ENCODE results near the gene AKR1B15. TPM values are rescaled to one million over a fixed set of nuclear protein-coding genes. Genes with fewer than 3 reads are reported as not detected.
"Not testable (repeated sequence)": the region's sequence is repeated elsewhere in the genome, so short reads cannot be mapped to it uniquely, and the experiment has no call there.

AKR1B15 gene
- not detected for total RNA-seq
- long read RNA-seq = 0 reads

DNA sequence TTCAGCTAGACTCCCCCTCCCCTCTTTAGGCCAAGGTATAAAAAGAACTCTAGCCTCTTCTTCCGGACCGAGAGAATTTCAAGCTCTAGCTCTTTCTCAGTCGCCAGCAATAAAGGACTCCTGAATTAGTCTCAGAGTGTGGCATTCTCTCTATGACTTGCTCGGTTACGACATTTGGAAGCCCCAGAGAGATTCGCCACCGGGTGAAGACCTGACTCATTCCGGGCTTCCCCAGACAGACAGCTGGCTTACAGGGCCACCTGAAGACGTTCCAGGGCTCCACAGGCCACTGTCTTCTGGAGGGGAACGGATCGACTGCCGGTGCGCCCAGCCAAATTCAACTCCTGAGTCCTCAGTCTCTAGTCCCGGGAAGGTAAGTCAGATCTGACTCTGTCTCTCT, at the start of gene AKR1B15:
AKR1B15 (plus strand) TSS at position 234 of the 400 bp plus-strand sequence. CDS start 15,510 bp downstream, outside the sequence.
- DNase-seq (ENCODE audit: missing footprints) = no peak
- intact Hi-C loops (cut with DNase I) = loop anchor here (5.0 kb wide), 1 partner anchor 58 kb away; no protein-coding TSS in a partner anchor
- ATAC-seq = no peak

DNA sequence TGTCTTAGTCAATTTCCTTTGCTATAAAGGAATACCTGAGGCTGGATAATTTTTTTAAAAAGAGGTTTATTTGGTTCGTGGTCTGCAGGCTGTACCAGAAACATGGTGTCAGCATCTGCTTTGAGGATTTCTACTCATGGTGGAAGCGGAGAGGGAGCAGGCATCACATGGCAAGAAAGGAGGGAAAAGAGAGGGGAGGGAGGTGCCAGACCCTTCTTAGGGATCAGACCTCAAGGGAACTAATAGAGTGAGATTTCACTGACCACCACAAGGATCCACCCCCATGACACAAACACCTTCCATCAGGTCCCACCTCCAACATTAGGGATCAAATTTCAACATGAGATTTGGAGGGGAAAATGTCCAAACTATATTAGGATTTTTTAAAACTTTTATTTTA, 48.5 kb upstream of the AKR1B15 start:
- no peak for ATAC-seq
- no peak for DNase-seq (ENCODE audit: missing footprints)
- intact Hi-C loops (cut with DNase I) = no loop called here

DNA sequence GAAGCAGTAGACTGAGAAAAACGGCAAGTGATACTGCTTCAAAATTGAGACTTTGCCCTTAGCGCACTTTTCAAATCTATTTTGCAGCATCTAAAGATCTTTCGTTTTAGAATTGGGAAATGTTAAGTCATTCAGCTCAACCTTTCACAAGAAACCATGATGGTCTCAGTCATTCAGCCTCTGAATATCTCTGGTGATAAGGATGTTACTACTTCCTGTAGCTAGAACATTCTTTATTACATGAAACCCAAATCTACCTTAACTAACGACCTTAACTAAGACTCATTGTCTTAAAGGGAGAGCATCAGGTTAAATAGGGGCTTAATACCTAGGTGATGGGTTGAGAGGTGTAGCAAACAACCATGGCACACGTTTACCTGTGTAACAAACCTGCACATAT, 47.9 kb upstream of the AKR1B15 start:
- intact Hi-C loops (cut with DNase I) = no loop called here
- ATAC-seq = no peak
- DNase-seq (ENCODE audit: missing footprints) = no peak

DNA sequence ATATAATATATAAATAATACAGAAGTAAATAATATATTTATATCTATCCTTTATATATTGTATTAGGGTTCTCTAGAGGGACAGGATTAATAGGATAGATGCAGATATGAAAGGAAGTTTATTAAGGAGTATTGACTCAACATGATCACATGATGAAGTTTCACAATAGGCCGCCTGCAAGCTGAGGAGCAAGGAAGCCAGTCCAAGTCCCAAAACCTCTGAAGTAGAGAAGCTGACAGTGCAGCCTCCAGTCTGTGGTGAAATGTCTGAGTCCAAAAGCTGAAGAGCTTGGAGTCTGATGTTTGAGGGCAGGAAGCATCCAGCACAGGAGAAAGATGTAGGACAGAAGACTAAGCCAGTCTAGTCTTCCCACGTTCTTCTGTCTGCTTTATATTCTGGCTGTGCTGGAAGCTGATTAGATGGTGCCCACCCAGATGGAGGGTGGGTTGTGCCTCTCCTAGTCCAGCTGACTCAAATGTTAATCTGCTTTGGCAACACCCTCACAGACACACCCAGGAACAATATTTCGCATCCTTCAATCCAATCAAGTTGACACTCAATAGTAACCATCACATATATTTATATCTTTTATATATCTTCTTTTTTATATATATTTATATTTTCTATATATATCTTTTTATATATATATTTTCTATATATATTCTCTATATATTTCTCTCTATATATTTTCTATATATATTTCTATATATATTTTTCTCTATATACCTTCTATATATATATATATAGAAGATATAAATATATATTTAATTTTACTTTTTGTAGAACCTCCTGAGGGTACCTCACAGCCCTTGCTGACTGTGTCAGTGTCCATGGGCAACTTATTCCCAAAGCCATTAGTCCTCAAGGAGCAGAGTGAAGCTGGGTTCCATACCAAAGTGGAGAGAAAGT, 46.2 kb upstream of the AKR1B15 start:
- DNase-seq (ENCODE audit: missing footprints) = no peak
- intact Hi-C loops (cut with DNase I) = no loop called here

DNA sequence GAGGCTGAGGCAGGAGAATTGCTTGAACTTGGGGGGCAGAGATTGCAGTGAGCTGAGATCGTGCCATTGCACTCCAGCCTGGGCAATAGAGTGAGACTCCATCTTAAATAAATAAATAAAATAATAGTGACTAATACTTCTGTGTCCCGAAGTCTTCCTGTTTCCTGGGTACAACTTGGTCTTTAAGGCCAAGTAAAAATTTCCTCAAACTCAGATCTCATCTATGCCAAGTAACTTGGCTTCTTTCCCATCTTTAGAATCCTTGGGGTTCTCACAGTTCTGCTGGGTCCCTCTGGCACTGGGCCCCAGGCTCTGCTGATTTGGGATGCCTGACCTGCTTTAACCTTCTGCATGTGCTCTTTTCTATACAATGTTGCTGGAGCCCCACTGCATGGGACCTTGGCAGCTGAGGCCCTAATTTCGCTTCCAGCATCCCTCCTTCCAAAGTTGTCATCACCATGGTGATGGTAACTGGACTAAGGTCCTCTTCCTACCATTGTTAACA, 44.2 kb upstream of the AKR1B15 start:
- DNase-seq (ENCODE audit: missing footprints) (no peak), ATAC-seq (no peak)
- intact Hi-C loops (cut with DNase I) = no loop called here

More for the DNA sequence above, 46.2 kb upstream of the AKR1B15 start:
- ATAC-seq = peak; percentile 87

DNA sequence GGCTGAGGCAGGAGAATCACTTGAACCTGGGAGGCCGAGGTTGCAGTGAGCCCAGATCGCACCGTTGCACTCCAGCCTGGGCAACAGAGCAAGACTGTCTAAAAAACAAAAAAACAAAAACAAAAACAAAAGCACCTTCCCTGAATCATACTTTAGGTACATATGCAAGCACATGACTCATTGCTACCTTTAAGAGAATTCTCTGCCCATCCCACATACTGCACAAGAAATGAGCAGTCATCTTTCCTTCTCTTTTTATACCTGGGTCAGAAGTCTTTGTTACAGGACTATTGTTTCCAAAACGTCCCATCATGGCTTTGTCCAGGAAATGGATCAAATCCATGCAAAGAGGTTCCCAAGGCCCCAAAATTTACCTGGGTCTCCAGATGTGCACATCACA, 43.1 kb upstream of the AKR1B15 start:
- ATAC-seq = no peak
- intact Hi-C loops (cut with DNase I) = no loop called here
- no peak for DNase-seq (ENCODE audit: missing footprints)

DNA sequence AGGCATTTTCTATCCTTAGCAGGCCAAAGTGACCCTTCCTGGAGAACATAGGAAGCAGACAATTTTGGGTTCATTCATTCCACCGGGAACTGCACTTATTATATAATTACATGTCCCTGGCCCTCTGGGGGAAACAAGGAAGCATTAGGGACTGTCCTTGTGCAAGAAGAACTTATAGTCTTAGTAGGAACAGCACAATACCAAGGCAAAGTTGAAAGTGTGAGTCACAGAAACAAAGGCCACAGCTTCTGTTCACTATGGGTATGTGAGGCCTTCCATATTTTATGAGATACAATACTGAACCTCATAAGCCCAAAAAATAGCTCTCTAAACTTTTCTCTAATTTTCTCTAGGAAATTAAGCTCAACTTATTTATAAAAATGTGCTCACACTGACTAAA, 39.9 kb upstream of the AKR1B15 start:
- no peak for DNase-seq (ENCODE audit: missing footprints)

DNA sequence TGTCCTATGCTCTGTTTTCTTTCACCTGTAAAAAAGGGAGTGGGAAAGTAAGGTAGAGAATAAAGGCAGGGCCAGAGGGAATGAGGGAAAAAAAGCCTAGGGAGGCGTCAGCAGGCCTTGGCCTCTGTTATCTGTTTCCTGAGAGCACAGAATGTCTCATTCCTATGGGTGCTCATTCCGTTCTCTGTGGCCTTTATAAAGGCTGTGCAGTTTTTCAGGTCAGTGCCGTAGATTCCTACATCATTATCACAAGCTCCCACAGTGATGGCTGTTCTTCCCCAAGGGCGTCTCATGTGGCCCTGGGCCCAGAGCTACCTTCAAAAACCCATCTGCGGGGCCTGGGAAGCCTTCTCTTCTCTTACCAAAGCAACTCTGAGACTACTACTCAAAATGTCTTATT, 38.3 kb upstream of the AKR1B15 start:
- intact Hi-C loops (cut with DNase I) = no loop called here
- no peak for DNase-seq (ENCODE audit: missing footprints)
- ATAC-seq = no peak

More for the DNA sequence above, 39.9 kb upstream of the AKR1B15 start:
- no peak for ATAC-seq
- intact Hi-C loops (cut with DNase I) = no loop called here

DNA sequence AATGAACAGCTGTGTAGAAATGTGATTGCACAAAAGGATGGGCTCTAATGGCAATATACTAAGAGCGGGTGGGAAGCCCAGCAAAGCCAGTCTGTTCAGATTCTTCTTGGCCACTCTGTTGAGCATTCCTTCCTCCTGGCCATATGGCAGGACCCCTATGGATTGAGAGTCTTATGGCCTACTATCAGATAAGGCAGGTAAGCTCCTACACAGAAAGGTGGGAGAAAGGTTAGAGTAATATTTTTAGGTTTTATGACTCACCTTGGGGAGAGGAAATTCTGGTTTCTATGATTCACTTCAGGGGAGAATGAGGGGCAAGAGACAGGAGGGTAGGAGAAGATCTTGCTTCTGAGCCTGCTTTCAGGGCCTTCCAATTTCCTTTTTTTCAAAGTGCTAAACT, 36.6 kb upstream of the AKR1B15 start:
- no peak for ATAC-seq
- intact Hi-C loops (cut with DNase I) = no loop called here

DNA sequence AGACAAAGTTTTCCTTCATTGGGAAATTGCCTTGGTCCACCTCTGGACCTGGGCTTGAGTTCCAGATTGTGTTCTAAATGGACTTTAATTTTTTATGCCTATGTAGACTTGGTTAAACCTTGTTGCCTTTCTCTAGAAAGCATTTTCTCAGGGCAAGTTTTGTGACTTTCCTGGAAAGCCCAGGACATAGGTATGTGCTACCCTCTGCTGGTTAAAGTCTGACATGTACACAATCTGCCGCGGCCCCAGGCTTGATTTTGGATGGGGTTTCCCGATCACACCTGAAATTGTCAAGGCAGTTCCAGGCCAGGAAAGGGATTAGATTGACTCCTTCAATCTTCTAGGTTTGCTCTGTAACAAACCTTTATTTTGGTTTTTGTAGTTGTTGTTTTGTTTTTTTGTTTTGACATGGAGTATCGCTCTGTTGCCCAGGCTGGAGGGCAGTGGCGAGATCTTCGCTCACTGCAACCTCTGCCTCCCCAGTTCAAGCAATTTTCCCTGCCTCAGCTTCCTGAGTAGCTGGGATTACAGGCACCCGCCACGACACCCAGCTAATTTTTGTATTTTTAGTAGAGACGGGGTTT, 35.6 kb upstream of the AKR1B15 start:
- DNase-seq (ENCODE audit: missing footprints) (no peak), ATAC-seq (peak; percentile 78)
- intact Hi-C loops (cut with DNase I) = loop anchor here (1.0 kb wide), 1 partner anchor 81 kb away; no protein-coding TSS in a partner anchor

More for the DNA sequence above, 36.6 kb upstream of the AKR1B15 start:
- no peak for DNase-seq (ENCODE audit: missing footprints)

DNA sequence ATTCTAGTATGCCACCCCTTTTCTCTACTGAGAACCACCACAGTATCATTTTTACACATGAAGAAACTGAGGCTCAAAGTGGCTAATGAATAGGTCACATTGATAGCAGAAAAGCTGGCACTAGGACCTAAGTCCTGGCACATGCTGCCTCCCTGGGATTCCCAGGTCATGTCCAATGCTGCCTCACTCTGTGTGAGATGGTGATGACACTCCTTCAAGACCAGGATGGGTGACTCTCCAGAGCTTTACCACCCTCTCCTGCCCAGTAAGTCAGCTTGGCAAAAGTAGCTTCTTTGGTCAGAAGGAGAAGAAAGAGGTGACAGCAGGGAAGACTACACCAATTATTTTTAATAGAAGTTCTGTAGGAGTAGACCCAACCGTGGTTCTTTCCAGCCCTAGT, 34.8 kb upstream of the AKR1B15 start:
- ATAC-seq (no peak), DNase-seq (ENCODE audit: missing footprints) (no peak)
- intact Hi-C loops (cut with DNase I) = loop anchor here (1.0 kb wide), 1 partner anchor 92 kb away; no protein-coding TSS in a partner anchor

DNA sequence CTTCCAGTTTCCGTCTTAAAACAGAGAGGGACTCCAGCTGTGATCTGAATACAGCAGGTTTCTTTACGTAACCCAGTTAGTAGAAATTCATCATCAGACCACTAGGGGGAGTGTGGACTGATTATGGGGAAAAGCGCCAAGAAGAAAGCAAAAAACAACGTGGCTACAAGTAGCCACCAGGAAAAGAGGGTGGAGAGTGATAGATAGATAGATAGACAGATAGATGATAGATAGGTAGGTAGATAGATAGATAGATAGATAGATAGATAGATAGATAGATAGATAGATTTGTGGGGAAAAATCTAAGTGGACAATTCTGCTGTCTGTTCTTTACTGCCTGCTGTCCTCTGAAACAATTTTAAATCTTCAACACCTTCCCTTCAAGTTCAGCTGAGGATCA, 34.2 kb upstream of the AKR1B15 start:
- intact Hi-C loops (cut with DNase I) = loop anchor here (1.0 kb wide), 1 partner anchor 92 kb away; no protein-coding TSS in a partner anchor

DNA sequence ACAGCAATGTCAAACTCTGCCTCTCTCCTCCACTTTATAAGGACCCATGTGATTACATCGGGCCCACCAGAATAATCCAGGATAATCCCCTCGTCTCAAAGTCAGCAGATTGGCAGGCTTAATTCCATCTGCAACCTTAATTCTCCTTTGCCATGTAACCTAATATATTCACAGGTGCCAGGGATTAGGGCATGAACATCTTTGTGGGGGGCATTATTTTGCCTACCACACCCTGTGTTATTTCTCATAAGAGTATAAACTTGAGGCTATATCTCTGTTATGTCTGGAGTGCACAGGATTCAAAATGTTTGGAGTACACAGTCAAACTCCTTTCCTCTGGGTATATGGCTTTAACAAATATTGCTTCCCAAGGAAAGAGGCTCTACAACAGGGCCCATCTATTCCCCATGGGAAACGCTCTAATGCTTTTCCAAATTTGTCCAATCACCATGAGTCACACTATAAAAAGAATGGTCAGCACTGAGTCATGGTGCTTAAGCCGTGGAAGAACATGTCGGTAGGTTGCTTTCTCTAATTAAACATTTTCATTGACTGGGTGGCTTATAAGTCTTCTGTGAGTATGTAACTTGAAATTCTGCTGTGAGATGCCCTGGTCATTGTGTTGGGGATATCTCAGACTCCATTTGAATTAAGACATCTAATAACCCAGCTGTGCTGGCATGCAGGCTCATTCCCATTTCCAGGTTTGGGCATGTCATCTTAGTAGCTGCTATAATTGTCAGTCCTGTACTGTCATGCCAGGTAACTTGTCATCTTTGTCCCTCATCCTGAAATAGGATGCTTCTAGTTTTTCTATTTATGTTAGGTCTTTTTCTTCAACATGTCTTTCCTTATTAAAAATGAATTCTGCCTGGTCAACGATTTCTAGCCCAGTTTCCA, 33.1 kb upstream of the AKR1B15 start:
- ATAC-seq (no peak), DNase-seq (ENCODE audit: missing footprints) (no peak)
- intact Hi-C loops (cut with DNase I) = no loop called here

More for the DNA sequence above, 34.2 kb upstream of the AKR1B15 start:
- ATAC-seq (peak; percentile 49), DNase-seq (ENCODE audit: missing footprints) (no peak)

DNA sequence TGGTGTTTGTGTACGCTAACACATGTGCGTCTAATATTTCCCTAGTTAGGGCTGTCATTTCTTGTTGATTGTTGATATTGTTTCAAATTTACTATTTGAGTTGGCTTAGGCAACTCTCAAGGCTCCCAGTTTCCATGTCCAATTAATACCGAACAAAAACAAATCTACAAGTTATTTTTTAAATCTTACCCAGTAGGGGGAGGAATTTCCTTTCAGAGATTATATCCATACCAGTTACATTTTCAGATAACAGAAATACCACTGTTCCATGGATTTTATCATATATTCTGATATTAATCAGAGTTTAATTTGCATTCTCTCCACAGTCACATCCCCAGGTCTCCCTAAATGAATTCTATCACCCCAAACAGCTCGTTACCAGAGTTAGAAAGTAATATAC, 28.8 kb upstream of the AKR1B15 start:
- no peak for ATAC-seq
- intact Hi-C loops (cut with DNase I) = no loop called here
- no peak for DNase-seq (ENCODE audit: missing footprints)

DNA sequence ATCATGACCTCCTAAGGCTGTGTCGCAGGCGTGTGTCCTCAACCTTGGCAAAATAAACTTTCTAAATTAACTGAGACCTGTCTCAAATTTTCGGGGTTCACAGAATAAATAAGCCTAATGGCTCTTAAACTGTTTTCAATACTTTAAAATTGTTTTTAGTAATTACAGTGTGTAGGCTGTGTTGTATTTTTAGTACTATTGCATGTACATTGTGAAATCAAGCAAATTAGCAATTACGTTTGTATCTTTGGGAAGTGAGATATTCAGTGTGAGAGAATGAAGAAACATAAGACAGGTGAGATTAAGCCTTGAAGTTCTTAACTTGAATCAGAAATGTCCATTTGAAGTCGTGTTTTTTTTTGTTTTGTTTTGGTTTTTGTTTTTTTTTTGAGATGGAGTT, 26.3 kb upstream of the AKR1B15 start:
- DNase-seq (ENCODE audit: missing footprints) = no peak
- intact Hi-C loops (cut with DNase I) = no loop called here
- ATAC-seq = no peak

DNA sequence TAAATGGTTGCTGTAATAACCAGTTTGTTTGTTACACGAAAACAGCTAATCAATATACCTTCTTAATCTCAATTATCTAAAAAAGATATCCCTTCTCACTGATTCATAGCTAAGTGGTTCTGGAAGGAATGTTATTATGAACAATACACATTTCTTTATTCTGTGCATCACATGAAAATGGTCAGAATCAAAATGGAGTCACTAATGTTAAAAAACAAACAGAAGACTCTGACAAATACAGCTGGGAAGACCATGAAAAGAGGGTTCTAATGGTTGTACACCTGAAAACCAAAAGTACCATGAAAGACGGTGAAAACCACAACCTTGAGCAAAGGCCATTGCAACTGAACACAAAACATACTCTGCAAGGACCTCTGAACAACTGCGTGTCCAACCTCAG, 23.5 kb upstream of the AKR1B15 start:
- intact Hi-C loops (cut with DNase I); DNase-seq (ENCODE audit: missing footprints); ATAC-seq: not testable (repeated sequence)

DNA sequence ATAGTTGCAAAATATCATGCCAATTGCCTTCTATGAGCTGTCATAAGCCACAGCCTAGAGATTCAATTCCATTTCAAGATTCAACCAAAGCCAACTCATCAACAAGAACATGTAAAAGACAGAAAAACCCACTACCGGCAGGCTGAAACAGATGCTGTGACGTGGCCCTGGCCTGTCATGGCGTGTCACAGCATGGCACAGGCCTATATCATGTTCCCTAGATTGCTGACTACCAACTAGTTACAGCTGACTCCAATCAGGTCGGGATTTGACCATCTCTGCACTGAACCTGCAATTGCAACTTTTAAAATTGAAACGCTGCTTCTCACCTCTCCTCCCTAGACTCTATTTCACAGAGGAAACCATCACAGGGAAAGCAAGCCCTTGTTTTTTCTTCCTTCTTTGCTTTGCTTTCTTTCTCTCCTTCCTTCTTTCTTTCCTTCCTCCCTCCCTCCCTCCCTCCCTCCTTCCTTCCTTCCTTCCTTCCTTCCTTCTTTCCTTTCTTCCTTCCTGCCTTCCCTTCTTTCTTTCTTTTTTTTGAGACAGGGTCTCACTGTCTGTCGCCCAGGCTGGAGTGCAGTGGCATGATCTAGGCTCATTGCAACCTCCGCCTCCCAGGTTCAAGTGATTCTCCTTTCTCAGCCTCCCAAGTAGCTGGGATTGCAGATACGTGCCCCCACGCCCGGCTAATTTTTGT, 22.2 kb upstream of the AKR1B15 start:
- intact Hi-C loops (cut with DNase I); ATAC-seq; DNase-seq (ENCODE audit: missing footprints): not testable (repeated sequence)

DNA sequence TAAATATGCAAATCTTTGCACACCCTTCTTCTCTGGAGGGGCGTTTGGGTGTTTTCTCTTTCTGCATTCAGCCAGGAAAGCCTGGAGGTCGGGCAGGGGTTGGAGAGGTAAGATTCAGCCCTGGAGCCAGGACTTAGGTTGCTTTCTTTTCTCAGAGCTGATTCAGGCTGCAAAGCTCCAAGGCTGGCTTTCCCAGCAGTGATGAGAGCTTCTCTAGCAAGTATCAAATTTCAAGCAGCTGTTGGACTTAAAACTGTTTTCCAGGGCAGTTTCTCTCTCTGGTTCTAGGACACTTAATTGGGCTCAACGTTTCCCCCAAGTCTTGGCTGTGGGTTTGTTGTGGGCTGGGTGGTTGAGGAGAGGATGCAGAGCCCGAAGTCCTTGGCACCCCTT, 20.9 kb upstream of the AKR1B15 start:
- ATAC-seq (no peak), DNase-seq (ENCODE audit: missing footprints) (peak; percentile 64)
- intact Hi-C loops (cut with DNase I) = no loop called here

Data from Right ventricle myocardium inferior (tissue), 1 donor.